GM19023 (cell line): ENCODE results near the gene PEX12.
"Not testable (repeated sequence)": the region's sequence is repeated elsewhere in the genome, so short reads cannot be mapped to it uniquely, and the experiment has no call there.

Experiments
- ATAC-seq: cut with Tn5 transposase; IDR thresholded peaks from one replicate; pipeline ENCODE4 v1.9.1; 2021; ENCODE audit warnings: mild to moderate bottlenecking, moderate library complexity; ENCODE audit not compliant: unreplicated experiment

Gene PEX12

GRCh38 chr17:35537601-35538141 lies 40.7 kb downstream of the PEX12 start, which contains the start of gene SLFN12L:
SLFN12L (minus strand) TSS chr17:35537678; CDS start chr17:35522364, 15,314 bp downstream.
- no peak for ATAC-seq

- ATAC-seq, result no peak
These were observed 41.7 kb downstream of the PEX12 start for GRCh38 chr17:35536664-35537171.

GRCh38 chr17:35535406-35535805 lies 43.0 kb downstream of the PEX12 start:
- not testable (repeated sequence) for ATAC-seq

- no peak for ATAC-seq
These were observed 43.7 kb downstream of the PEX12 start for GRCh38 chr17:35534576-35535093.

GRCh38 chr17:35531160-35531559 lies 47.2 kb downstream of the PEX12 start:
- no peak for ATAC-seq

- ATAC-seq, result no peak
These were observed 48.5 kb downstream of the PEX12 start for GRCh38 chr17:35529866-35530265.

GRCh38 chr17:35529326-35529725 lies 49.0 kb downstream of the PEX12 start:
- not testable (repeated sequence) for ATAC-seq
